Mucosa of descending colon (tissue), 3 donors: ENCODE measurements around the gene CLRN3. TPM values are rescaled to one million over a fixed set of nuclear protein-coding genes. Genes with fewer than 3 reads are reported as not detected.

Experiments used
- ATAC-seq: fragments of 200-7000 bp; cut with Tn5 transposase; one replicate; pipeline ENCODE4 v1.9.1; 2020; ENCODE audit warnings: mild to moderate bottlenecking, moderate library complexity
- DNase-seq, 3 donors: peaks; one replicate each; pipeline ENCODE4 v3.0.0-alpha.2; 2020
- H3K36me3 ChIP-seq: fragments of 200-600 bp; one replicate; pipeline ENCODE4 v1.8.0; 2021; ENCODE audit warnings: low read depth, mild to moderate bottlenecking
- H3K4me1 ChIP-seq: fragments of 200-600 bp; one replicate; pipeline ENCODE4 v1.8.0; 2021; ENCODE audit warnings: low read depth, mild to moderate bottlenecking
- H3K4me3 ChIP-seq: fragments of 200-600 bp; one replicate; pipeline ENCODE4 v1.8.0; 2021; ENCODE audit warnings: mild to moderate bottlenecking
- H3K9me3 ChIP-seq: fragments of 200-600 bp; one replicate; pipeline ENCODE4 v1.8.0; 2021; ENCODE audit warnings: mild to moderate bottlenecking
- intact Hi-C, 2 donors: fragments of 100-400 bp; cut with DNase I in 1 of 2; cut with micrococcal nuclease in 1 of 2; formaldehyde crosslinking; loops; one replicate each; pipeline versions ENCODE4 v1.11.0 to v1.11.1; 2022; cut with DNase I, micrococcal nuclease
- total RNA-seq, 3 donors: library from RNA; stranded (reverse); fragmentation: NEBNext Ultra II Directional in 2 of 3; extraction: Animal tissue kit (Norgen Biotek cat#: 25700) in 2 of 3; gene quantifications; one replicate each; pipeline versions ENCODE4 v1.2.1 to v1.2.4, GENCODE V29; 2021 to 2023
- TF ChIP-seq, protein P1 (sequence below): fragments of 200-600 bp; IDR thresholded peaks from one replicate; pipeline ENCODE4 v1.8.0; 2022; ENCODE audit warnings: antibody characterized with exemption, mild to moderate bottlenecking
- donor health status: DM: no; HTN: no; CAD: no; lungs with moderate emphysema.
- donor health status: DM: no; HTN: no; CAD: no.
- donor health status: DM: no; HTN: yes; CAD: no.

CLRN3 gene
- total RNA-seq, 3 donors from 2014 or later: 62.3 to 176 (median 121) TPM

DNA sequence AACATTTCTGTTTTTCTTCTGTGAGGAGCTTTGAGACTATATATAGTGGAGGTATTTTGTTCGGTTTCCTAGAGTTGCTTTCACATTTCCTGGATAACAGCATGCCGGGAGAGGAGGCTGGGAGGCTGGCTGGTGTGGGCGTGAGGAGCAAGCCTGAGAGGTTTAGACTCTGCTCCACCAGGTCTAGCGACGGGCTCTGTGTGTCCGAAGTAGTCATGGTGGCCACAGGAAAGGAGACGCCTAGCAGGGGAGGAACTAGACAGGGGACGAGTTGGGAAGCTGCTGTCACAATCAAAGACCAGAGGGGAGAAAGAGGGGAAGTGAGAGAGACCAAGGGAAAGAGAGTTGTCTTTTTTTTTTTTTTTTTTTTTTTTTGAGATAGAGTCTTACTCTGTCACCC lies 33.7 kb upstream of the CLRN3 start:
- DNase-seq: no peak
- peak; percentile 27 for ATAC-seq
- TF ChIP-seq, protein P1, sequence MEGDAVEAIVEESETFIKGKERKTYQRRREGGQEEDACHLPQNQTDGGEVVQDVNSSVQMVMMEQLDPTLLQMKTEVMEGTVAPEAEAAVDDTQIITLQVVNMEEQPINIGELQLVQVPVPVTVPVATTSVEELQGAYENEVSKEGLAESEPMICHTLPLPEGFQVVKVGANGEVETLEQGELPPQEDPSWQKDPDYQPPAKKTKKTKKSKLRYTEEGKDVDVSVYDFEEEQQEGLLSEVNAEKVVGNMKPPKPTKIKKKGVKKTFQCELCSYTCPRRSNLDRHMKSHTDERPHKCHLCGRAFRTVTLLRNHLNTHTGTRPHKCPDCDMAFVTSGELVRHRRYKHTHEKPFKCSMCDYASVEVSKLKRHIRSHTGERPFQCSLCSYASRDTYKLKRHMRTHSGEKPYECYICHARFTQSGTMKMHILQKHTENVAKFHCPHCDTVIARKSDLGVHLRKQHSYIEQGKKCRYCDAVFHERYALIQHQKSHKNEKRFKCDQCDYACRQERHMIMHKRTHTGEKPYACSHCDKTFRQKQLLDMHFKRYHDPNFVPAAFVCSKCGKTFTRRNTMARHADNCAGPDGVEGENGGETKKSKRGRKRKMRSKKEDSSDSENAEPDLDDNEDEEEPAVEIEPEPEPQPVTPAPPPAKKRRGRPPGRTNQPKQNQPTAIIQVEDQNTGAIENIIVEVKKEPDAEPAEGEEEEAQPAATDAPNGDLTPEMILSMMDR: no peak

DNA sequence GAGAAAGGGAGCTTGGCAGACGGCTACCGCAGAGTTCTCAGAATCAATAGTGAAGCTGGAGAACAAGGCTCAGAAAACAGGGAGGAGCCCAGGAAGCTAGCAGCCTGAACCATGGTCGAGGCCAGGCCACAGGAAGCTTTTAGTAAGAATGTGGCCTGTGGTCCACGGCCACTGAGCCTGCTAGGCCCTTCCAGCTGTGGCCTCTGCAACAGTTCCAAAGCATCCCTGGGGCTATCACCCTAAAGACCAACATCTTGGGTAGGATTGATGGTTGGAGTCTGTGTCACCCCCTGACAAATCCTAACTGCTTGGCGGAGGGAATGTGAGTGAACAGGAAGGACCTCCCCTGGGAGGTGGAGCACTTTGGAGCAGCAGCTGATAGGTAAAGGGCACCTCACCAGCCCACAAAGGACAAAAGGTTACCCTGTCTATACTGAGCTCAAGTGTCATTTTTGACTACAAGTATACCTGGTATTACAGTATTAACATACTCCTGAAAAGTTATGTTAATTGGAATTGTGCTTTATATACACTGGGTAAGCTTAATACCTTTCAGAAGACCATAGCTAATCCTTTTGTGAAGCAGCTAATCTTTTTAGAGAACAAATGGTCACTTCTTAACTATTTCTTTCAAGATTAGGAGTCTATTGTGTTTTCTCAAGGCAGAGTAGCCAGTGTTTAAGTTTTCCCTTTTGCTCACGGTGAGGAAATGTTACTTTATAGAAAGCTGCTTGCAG lies 32.9 kb upstream of the CLRN3 start:
- TF ChIP-seq, protein P1: no peak
- H3K9me3 ChIP-seq: no peaks in the 10 kb centered on the region
- no peaks in the 10 kb centered on the region for H3K4me1 ChIP-seq
- DNase-seq (no peak), ATAC-seq (no peak)
- intact Hi-C loops: no loop called here
- H3K4me3 ChIP-seq: no peak overlapping the region
- H3K36me3 ChIP-seq: no peaks in the 10 kb centered on the region

More for the DNA sequence above, 33.7 kb upstream of the CLRN3 start:
- no peaks in the 10 kb centered on the region for H3K9me3 ChIP-seq
- H3K4me3 ChIP-seq: no peak overlapping the region
- intact Hi-C loops: no loop called here
- H3K4me1 ChIP-seq: no peaks in the 10 kb centered on the region
- H3K36me3 ChIP-seq: no peaks in the 10 kb centered on the region

DNA sequence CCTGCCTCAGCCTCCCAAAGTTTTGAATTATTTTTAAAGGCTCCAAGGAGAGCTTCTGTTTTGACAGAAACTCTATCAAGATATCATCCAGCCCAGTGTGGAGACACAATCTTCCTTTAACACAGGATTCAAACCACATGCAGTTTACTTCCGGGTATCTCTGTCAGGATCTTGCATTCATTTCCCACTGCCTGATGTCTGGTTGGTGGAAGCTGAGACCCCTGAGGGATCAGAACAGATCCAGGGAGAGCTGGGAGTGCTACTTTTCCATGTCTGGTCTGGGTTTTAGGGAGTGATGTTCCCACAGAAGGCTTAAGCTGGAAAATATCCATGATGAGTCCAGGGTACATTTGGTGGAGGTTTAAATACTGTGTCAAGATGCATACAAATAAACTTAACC lies 30.9 kb upstream of the CLRN3 start:
- no peak for ATAC-seq
- intact Hi-C loops: loop anchor here in 1 of 2 donors (5.0 kb wide), 1 partner anchor 54 kb away; no protein-coding TSS in a partner anchor
- Histone ChIP-seq H3K36me3 (no peaks in the 10 kb centered on the region), H3K4me1 (no peaks in the 10 kb centered on the region), H3K4me3 (no peak overlapping the region), H3K9me3 (no peaks in the 10 kb centered on the region)
- DNase-seq: no peak
- TF ChIP-seq, protein P1: no peak

DNA sequence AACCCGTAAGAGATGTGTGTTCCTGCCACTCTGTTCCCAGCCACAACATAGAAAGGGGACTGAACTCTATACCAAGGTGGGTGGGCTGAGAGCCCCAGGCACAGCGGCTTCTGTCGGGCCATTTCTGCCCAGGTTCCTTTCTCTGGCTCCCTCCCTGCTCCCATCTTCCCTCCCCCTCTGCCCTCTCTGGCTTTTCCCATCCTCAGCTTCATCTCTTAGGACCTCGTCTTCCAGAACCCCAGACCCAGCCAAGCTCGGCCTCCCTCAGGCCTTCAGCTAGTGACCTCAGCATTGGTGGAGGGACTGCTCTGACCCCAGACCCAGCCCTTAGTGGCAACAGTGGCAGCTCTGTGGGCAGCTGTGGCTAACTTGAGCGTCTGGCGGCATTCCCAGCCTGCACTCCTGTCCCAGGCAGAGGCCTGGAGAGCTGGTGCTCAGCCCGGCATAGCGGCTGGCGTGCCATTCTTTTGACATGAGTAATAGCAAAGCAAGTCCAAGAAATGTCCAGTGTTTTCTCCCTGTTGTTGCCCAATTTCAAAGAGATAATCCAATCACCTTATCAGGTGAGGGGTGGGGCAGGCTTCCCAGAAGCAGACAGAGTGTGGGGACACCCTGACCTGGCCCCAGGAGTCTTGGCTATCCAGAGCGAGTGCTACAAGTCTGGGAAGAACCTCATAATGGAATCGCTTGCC lies 30.1 kb upstream of the CLRN3 start:
- Histone ChIP-seq H3K4me1 (no peaks in the 10 kb centered on the region), H3K4me3 (no peak overlapping the region), H3K36me3 (no peaks in the 10 kb centered on the region), H3K9me3 (no peaks in the 10 kb centered on the region)
- no peak for ATAC-seq
- TF ChIP-seq, protein P1: no peak
- intact Hi-C loops: loop anchor here in 1 of 2 donors (5.0 kb wide), 1 partner anchor 54 kb away; no protein-coding TSS in a partner anchor
- DNase-seq: no peak

DNA sequence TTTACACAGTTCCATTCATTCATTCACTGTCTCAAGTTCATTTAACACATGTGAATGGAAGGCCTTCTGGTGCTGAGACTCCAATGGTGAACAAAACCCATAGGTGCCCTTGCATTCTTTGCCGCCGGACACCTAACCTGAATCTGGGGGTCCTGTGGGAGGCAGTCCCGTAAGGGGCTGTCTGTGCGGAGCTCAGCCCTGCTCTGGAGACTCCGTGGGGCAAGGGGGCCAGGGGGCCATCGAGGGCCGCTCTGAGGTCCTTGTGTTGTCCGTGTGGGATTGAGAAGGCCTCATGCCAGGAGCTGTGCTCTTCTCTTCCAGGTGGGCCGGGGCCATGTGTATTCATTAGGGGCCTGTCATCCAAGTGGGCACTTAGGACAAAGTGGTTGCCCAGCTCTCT lies 29.5 kb upstream of the CLRN3 start:
- H3K4me1 ChIP-seq: no peaks in the 10 kb centered on the region
- no peak overlapping the region for H3K4me3 ChIP-seq
- intact Hi-C loops: loop anchor here in 1 of 2 donors (5.0 kb wide), 1 partner anchor 55 kb away; no protein-coding TSS in a partner anchor
- TF ChIP-seq, protein P1: no peak
- H3K36me3 ChIP-seq: no peaks in the 10 kb centered on the region
- ATAC-seq: no peak
- H3K9me3 ChIP-seq: no peaks in the 10 kb centered on the region
- DNase-seq: no peak
